HG03025 (cell line): ENCODE data around the gene NLRP7.

Source experiments
- ATAC-seq: cut with Tn5 transposase; IDR thresholded peaks from one replicate; pipeline ENCODE4 v1.9.1; 2021; ENCODE audit warnings: mild to moderate bottlenecking, moderate library complexity; ENCODE audit not compliant: unreplicated experiment, low FRiP score

Gene NLRP7

DNA sequence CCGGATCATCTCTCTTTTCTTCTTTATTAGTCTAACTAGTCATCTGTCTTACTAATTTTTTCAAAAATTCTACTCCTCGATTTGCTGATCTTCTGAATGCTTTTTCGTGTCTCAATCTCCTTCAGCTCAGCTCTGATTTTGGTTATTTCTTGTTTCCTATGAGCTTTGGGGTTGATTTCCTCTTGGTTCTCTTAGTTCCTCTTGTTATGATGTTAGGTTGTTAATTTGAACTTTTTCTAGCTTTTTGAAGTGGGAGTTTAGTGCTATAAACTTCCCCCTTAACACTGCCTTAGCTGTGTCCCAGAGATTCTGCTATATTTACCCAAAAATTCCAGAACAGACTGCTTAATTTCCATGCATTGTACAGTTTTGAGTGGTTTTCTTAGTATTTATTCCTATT lies 69.9 kb downstream of the NLRP7 start:
- no peak for ATAC-seq

DNA sequence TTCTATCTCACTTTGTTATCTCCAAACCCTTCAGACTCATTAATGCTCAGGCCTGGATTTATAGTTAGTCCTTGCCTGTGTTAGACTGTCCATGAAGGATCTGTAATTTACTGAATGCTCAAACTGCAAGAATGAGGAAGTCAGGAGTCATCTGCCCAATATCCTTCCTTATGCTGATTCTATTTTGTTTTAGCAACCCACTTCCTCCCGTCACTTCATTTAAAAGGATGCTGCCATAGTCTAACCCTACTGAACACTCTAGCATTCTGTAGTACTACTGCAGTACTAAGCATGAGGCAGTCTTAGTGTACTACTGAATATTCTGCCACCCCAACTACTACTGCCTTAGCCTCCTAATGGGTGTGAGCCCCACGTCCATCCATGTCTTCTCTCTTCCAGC lies 71.8 kb downstream of the NLRP7 start:
- ATAC-seq = no peak

DNA sequence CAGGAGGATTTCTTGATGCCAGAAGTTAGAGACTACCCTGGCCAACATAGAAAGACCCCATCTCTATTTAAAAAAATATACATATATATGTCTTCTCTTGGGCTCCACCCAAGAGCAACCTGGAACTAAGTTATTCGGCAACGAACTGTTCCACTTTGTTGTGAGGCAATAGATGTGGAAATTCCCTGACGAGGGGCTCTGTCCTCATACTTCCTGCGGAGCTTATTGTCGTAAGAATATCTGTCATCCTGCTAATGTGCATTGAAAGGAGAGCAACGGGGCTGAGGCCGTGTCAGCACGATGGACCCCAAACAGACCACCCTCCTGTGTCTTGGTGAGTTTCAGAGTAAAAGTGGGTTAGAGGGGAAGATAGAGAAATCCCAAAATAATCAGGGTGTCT lies 73.3 kb downstream of the NLRP7 start, which contains the start of gene FCAR:
Gene FCAR (plus strand): TSS at position 246 of the 400 bp plus-strand sequence. CDS start 55 bp downstream, at position 301.
- no peak for ATAC-seq
